Stimulated activated CD8-positive, alpha-beta memory T cell treated with anti-CD3 and anti-CD28 coated beads, Interleukin-15, amount 100 ng/mL, for 48 hours (primary cell): Measurements from ENCODE around the gene EEF2.
"Not testable (repeated sequence)": the region's sequence is repeated elsewhere in the genome, so short reads cannot be mapped to it uniquely, and the experiment has no call there.

Source experiments
- DNase-seq, 2 donors: peaks; one replicate each; pipeline ENCODE4 v3.0.0-alpha.2; 2020; ENCODE audit warnings: low read depth in 2 of 2

The EEF2 gene

DNA sequence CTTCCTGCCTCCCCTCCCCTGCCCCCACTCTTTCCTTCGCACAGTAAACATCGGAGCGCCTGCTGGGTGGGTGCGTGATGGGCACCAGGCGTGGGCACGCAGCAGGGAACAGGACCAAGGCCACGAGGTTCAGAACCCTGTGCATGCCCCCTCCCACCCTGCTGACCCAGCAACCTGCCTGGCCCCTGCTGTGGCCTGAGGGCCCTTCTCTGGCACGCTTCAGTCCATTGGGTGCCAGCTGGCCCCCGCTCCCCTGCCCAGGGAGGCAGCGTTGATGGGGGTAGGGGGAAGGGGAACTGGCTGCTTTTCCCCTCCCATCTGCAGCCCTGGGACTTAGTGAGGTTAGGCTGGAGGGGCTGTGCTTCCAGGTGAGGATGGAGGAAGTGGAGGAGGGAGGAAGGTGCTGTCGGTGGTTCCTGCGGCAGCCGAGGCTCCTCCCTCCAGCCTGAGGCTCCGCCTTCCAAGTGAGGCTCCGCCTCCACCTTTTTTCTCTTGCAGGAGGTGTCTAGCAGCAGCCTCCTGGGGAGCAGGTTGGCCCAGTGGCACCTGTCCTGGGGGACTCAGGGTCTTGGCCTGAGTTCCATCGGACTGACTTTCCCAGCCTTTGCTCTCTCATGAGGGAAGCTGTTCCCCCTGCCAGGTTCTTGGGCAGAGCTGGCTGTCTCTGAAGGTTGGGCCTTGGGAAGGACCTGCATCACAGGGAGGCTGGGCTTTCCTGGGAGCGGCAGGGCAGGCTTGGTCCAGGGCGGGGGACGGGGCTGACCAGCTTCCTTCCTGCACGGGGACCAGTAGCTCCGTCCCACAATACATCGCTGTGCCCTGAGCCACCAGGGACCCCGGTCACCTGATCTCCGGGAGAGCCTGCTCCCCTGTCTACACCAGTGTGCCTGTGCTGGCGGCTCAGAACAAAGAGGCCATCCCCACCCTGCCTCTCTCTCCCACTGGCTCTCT is 29.6 kb upstream of the EEF2 start:
- peak in 1 of 2 donors; percentile 14 for DNase-seq

DNA sequence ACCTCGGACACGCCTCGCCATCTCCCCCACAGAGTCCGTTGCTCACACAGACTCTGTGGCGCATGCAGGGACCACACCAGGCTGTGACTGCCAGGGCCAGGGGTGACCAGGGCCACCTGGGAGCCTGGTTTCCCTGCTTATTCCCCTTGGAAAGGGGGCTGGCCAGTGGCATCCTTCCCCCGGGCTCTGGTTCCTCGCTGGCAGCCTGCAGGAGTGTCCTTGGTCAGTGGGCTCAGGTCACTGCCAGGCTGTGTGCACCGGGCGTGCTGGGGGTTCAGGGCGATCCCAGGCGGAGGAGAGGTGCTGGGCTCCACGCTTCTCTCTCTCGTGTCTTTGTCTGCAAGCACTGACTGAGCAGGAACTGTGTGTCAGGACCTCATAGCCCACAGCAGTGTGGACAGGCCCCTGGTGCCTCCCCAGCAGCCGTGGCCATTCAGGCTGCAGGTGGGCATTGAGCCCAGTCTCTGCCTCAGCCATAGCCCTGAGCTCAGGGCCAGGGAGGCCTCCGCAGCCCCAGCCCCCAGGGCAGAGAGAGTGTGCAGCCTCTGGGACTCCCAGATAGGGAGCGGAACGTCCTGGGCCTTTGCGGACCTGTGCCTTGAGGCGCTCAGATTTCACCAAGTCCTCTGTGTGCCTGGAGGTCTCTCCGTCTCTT is 28.8 kb upstream of the EEF2 start:
- no peak for DNase-seq

DNA sequence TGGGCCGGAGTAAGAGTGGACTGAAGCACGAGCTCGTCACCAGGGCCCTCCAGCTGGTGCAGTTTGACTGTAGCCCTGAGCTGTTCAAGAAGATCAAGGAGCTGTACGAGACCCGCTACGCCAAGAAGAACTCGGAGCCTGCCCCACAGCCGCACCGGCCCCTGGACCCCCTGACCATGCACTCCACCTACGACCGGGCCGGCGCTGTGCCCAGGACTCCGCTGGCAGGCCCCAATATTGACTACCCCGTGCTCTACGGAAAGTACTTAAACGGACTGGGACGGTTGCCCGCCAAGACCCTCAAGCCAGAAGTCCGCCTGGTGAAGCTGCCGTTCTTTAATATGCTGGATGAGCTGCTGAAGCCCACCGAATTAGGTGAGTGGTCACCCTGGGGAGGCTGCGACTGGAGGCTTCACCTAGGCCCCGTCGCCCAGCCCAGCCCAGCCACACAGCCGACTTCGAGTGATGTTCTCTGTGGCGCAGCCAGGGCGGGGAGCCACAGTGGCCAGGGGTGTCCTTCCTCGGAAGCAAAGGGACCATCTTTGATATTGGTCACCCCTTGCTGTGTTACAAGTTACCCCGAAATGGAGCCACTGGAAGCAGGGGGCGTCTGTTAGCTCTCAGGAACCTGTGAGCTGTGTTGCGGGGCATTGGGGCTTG is 27.8 kb upstream of the EEF2 start:
- no peak for DNase-seq

DNA sequence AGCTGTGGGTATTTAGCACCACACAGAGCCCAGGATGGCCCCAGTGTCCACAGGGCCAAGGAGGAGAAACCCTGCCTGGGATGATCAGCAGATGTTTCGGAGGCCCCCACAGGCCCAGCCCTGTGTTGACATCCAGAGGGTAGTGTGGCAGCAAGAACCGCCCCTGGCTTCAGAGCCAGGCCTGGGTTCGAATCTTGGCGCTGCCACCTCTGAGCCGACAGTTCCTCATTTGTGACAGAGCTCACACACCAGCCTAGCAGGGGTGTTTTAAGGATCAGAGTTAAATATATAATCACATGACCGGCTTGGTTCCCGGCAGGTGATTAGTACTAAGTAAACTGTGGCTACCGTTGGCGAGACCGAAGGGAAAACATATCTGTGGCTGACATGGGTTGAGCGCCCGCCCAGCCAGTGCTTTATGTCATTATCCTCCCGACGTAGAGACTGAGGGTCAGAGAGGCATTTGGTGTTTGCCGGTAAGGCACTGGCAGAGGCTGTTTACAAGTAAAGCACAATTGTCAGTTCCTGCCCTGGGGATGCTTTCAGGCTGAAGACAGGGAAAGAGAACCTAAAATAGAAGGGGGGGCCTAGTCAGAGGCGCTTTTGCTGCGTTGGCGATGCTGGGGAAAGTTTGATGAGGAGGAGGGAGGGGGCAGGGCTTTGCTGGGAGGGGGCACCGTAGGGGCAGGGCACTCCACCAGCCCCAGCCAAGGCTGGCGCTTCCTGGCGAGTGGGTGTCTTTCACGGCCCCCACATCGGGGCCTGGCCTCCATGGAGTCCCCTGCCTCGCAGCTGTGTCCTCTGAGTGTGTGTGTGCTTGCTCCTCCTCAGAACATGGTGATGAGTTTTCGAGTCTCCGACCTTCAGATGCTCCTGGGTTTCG is 27.1 kb upstream of the EEF2 start:
- DNase-seq, result no peak

DNA sequence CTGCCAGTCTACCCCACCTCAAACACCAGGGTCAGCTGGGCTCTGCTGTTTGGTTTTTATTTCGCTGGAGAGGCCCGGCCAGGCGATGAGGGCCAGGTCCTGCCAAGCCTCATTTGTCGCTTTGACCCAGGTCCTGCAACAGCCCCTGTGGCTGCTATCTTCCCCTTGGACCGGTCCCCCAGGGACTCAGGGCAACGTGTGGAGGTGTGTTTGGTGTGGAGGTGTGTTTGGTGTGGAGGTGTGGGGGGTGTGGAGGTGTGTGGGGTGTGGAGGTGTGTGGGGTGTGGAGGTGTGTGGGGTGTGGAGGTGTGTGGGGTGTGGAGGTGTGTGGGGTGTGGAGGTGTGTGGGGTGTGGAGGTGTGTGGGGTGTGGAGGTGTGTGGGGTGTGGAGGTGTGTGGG is 26.2 kb upstream of the EEF2 start:
- not testable (repeated sequence) for DNase-seq

DNA sequence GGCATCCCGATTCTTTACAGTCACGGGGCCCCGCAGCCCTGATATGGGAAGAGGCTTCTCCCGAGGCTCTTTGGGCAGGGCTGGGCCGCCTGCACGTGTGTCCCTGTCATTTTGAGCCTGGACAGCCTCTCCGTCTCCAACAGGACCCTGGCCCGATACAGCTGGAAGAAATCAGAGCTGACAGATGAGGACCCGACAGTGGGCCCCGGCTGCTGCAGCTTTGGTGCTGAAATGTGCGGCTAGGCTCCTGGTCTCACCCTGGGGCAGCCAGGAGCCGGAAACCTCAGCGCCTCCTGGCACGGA is 25.5 kb upstream of the EEF2 start:
- no peak for DNase-seq

DNA sequence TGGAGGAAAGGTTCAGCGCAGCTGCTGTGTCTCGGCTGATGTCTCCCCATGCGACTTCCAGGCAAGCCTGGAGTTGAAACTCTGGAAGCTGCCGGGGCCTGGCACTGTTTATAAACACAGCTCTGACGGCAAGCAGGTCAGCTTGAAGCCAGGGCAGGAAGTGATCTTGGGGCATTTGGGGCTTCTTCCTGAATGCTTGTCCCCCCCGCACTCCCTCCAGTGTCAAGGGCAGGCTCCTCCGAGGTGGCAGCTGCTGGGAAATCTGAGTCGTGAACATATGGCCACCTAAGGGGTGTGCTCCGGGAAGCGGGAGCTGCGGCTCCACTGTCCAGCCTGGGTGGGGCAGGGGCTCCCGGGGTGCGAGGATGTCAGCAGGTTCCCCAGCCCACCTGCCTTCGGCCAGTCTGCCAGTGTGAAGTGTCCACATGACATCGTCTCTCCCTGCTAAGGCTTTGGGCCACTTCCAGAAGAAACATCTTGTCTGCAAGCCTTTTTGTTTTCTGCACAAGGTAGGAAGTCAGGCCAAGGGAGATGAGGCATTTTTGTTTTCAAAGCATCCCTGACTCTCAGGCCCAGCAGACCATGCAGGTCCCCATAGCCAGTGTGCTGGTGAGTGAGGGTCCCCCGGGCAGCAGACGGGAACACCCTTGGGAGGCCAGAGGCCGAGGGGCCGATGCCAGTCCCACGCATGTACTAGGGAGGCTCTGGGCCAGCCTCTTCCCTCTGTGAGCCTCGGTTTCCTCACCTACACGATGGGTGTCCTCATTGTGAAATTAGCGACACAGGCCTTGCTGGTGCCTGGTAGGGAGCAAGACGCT is 24.9 kb upstream of the EEF2 start:
- no peak for DNase-seq

DNA sequence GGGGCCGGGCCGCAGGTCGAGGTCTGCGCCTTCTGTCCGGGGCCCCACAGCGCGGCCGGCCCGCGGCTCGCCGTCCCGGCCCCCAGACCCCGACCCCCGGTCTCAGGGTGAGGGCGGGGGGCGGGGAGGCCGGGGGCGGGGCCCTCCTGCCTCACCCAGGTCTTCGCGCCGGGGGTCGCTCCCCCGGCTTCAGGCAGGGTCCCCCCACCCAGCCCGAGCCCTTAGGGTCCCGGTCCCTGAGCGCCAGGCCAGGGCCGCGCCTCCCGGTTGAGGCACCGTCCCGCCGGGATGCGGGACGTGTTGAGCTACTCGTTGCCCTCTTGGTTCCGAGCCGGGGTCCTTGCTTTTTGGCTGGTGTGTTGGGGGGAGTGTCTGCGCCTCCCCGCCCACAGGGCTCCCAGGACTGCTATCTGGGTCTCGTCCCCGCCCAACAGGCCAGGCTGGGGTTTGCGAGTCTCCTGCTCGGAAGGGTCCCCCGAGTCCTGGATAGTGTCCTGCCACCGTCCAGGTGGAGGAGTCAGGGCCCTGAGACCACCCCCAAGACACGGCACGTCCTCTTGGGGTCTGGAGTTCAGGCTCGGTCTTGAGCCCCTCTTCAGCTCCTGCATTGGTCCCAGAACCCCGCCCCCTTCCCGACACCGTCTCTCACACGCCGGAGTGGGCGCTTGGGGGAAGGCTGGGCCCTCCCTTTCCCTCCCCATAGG is 22.7 kb upstream of the EEF2 start:
- DNase-seq, result no peak

DNA sequence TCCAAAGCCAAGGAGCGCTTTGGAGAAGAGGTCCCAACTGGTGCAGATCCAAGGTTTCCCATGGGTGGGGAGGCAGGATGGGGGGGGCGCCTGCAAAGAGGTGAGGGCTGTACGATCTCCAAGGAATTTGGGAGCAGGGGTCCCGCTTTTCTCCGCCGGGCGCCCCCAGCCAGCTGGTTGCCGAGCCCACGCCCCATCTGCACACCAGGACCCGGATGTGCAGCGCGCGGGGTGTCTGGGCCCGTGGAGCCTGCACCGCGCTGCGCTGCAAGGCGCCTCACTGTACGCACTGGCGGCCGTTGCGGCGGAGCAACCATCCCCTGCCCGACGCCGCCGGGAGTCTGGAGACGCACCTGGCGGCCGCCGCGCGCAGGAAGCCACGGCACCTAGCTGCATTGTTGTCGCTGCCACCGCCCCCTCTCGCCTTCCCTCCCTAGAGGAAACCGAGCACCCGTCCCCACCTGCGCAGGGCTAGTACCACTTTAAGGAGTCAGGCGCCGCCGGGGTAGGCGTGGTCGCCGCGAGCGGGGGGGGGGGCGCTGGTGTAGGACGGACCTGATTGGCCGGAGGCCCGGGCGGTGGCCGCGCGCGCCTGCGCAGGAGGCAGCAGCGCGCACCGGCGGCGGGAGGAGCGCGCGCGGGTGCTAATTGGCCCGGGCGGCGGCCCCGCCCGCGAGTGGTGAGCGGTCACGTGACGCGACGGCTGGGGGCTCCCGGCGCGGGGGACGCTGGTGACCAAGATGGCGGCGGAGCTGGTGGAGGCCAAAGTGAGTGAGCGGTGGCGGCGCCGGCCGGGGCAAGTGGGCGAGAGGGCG is 22.0 kb upstream of the EEF2 start, which contains the start of gene PIAS4:
Gene PIAS4 (plus strand): TSS at position 716 of the 815 bp plus-strand sequence. CDS start 25 bp downstream, at position 741.
- peak; percentile 96 to 97 for DNase-seq

DNA sequence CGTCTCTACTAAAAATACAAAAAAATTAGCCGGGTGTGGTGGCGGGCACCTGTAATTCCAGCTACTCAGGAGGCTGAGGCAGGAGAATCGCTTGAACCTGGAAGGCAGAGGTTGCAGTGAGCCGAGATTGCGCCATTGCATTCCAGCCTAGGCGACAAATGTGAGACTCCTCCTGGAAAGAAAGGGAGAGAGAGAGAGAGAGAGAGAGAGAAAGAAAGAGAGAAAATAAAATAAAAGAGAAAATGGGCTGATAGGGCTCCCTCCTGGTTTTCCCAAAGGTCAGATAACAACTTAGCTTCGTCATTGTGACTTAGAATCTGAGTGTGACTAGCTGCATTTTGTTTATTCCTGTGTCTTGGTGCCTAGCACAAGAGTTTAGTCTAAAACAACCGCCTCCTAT is 20.2 kb upstream of the EEF2 start:
- not testable (repeated sequence) for DNase-seq

DNA sequence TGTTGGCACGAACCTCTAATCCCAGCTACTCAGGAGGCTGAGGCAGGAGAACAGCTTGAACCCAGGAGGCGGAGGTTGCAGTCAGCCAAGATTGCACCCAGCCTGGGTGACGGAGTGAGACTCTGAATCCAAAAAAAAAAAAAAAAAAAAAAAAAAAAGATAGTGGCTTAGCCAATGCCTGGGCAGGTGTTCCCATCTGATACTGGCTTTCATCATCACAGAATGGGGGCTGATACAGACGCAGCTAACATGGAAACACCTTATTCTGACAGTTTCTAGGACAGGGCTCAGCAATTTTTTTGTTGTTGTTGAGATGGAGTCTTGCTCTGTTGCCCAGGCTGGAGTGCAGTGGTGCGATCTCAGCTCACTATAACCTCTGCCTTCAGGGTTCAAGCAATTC is 15.5 kb upstream of the EEF2 start:
- DNase-seq, result not testable (repeated sequence)

DNA sequence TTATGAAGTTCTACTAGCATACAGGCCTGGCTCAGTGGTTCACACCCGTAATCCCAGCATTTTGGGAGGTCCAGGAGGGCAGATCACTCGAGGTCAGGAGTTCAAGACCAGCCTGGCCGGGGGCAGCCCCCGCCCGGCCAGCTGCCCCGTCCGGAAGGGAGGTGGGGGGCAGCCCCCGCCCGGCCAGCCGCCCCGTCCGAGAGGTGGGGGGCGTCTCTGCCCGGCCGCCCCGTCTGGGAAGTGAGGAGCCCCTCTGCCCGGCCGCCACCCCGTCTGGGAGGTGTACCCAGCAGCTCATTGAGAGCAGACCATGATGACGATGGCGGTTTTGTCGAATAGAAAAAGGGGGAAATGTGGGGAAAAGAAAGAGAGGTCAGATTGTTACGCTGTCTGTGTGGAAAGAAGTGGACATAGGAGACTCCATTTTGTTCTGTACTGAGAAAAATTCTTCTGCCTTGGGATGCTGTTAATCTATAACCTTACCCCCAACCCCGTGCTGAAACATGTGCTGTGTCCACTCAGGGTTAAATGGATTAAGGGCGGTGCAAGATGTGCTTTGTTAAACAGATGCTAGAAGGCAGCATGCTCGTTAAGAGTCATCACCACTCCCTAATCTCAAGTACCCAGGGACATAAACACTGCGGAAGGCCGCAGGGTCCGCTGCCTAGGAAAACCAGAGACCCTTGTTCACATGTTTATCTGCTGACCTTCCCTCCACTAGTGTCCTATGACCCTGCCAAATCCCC is 13.6 kb upstream of the EEF2 start:
- not testable (repeated sequence) for DNase-seq

DNA sequence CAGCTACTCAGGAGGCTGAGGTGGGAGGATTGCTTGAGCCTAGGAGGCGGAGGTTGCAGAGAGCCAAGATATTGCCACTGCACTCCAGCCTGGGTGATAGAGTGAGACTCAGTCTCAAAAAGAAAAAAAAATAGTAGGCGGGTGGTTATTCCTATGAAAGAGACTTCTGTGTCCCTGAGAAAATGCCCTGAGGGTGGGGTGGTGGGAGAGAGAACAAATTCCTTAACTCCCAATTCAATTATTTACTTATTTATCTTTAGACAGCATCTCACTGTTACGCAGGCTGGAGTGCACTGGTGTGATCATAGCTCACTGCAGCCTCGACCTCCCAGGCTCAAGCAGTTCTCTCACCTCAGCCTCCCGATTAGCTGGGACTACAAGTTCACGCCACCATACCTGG is 10.3 kb upstream of the EEF2 start:
- no peak for DNase-seq

DNA sequence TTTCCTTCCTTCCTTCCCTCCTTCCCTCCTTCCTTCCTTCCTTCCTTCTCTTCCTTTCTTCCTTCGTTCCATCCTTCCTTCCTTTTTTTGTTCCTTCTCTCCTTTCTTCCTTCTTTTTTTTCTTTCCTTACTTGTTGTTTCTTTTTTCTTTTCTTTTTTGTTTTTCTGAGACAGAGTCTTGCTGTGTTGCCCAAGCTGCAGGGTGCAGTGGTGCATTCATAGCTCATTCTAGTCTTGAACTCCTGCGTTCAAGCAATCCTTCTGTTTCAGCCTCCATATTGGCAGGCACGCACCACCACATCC is 5.5 kb upstream of the EEF2 start:
- no peak for DNase-seq

DNA sequence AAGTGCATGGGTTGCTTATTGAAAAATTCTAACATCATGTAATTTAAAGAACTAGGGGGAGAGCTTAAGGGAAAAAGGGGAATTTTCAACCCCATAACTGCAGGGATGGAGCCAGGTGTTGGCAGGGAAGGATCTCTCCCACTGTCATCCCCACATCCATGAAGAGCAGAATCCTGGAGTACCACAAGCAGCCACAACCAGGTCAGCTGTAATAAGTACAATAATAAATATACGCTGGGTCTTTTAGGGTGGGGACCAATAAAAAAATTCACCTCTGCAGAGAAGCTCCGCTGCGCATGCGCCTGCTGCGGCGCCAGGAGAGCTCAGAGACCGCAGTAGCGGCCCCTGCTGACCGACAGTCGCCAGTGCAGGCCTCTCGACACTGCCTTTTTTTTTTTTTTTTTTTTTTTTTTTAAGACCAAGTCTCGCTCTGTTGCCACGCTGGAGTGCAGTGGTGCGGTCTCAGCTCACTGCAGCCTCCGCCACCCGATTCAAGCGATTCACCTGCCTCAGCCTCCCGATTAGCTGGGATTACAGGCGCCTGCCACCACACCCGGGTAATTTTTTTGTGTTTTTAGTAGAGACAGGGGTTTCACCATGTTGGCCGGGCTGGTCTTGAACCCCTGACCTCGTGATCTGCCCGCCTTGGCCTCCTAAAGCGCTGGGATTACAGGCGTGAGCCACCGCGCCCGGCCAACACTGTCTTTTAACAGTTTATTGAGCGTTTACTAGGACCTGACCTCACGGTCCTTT is 2.5 kb upstream of the EEF2 start:
- peak; percentile 77 to 81 for DNase-seq

DNA sequence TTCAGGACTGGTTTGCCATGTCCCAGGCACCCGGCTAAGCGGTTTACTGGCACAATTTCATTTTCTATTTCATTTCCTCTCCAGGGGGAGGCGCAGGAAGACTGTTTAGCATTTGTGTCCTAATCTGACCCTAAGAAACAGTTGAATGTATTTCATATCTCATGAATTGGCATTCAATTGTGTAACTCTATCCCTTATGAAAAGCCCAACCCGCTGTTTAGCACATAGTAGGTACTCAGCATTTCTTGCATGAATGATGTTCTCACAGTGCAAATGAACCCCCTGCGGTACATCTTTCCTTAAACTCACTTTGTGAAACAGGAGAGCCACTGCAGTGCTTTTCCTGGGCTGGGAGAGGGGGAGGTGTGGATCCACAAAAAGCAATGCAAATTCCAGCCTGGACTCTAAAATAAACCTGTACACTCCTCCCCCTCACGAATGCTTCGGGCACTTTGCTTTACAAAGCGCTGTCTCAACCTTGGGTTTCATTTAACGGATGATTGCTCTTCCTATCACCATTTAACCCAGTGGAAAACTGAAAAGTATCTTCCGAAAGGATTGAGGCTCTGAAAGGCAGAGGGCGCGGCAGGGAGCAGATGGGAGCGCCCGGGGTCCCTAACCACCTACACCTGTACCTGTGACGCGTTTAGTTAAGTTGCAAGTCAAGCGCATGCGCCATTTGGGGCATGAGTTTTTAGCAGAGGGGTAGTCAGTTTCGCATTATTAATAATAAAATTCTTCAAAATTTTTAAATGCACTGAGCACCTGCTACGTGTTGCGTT is 1.2 kb upstream of the EEF2 start:
- no peak for DNase-seq

DNA sequence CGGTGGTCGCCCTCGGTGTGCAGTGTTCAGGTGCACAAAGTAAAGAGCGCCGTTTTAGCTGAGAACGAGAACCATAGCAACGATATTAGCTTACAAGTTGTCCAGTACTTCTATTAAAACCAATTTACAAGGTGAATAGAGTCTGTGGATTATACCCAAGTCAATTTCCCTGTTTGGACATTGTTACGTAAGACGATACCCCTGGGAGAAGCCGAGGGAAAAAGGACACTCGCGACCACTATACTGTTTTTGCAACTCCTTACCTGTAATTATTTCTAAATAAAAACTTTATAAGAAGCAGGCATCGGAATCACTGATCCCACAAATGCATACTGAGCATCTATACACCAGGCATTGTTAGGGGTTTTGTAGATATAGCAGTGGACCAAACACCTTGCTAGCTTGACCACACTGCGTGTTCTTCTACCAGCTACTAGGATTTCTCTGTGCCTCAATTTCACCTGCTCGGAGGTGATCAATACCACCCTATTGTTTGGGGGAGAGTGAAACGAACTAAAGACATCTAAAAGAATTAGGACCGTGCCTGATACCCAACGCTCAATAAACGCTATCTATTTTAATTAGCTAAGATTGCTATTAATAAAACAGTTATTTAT is 488 bp upstream of the EEF2 start:
- DNase-seq, result no peak
